ENCODE results near the gene UQCR10. TPM values are rescaled to one million over a fixed set of nuclear protein-coding genes. Genes with fewer than 3 reads are reported as not detected.

The UQCR10 gene
- total RNA-seq, 1 experiment from 2014 or later: 110 TPM

DNA sequence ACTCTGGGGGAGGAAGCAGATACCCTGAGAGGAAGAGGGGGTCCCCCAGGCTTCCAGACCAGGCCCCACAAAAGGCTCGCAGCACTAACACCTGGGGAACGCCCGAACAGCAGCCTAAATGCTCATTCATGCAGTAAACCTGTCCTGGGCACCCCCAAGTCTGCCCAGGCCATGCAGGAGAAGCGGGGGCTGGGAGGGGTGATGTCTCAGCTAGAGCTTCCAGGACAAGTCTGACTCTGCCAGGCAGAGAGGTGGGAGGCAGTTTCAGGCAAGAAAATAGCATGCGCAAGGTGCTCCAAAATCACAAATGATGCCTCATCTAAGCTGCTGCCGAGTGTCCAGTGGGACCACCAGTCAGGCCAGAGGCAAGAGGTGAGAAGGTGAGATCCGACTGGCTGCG, 32.8 kb upstream of the UQCR10 start:
- no peak for DNase-seq (ENCODE audit: low read depth)

GRCh38 chr22:29734838-29735237, 32.3 kb upstream of the UQCR10 start:
- in situ Hi-C loops (cut with HindIII; ENCODE audit: low pct_unique_long_range_greater_than_20kb, low sequenced_read_pairs): no loop called here
- no peak for DNase-seq (ENCODE audit: low read depth)

More for the DNA sequence above, 32.8 kb upstream of the UQCR10 start:
- in situ Hi-C loops (cut with HindIII; ENCODE audit: low pct_unique_long_range_greater_than_20kb, low sequenced_read_pairs): no loop called here

DNA sequence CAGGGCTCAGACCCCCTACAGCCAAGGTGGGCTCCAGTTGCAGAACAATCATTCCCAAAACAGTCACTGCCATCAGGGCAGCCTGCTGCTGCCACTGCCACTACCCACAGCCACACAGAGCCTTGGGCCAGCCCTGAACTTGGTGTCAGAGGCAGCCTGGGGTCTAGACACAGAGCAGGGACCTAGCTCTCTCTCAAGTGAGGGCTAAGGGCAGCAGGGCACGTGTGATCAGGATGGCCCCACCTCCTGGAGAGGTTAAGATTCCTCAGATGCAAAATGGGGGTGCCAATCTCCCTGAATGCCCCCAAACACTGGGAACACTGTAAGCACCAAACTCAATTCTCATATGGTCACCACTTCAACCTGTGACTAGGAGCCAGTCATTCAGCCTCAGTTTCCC, 31.8 kb upstream of the UQCR10 start:
- in situ Hi-C loops (cut with HindIII; ENCODE audit: low pct_unique_long_range_greater_than_20kb, low sequenced_read_pairs): no loop called here
- no peak for DNase-seq (ENCODE audit: low read depth)

DNA sequence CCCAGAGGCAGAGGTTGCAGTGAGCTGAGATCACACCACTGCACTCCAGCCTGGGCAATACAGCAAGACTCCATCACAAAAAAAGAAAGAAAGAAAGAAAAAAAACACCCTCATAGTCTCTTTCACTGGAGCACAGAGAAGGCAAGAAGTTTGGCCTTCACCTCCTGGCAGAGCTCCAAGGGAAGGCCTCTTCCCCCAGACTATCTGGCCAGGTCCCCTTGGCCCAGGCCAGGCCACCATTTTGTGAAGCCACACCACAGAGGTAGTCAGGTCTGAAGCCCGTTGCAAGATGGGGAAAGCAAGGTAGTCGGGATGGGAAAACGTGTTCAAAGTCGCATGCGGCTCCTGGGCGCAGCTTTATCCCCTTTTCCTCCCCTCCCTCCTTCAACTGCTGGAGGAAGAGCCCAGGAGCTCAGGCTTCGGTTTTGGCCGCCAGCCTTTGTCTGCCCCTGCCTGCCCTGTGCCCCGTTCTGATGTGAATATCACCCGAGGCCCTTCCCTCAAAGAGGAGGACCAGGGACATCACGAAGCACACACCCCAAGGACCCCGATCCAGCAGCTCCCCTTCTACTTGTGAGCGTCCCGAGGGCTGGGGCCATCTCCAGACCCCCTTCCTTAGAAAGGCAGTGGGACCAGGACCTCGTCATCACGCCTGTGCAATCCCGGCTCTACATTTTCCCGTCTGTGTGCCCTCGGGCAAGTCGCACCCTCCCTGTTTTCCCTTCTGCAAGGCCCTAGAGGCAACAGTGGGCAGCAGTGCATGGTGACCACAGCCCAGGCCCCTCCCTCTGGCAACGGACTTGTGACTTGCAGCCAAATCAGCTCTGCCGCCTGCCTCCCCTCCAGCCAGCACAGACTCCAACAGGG, 29.7 kb upstream of the UQCR10 start:
- in situ Hi-C loops (cut with HindIII; ENCODE audit: low pct_unique_long_range_greater_than_20kb, low sequenced_read_pairs): no loop called here
- DNase-seq (ENCODE audit: low read depth): no peak

DNA sequence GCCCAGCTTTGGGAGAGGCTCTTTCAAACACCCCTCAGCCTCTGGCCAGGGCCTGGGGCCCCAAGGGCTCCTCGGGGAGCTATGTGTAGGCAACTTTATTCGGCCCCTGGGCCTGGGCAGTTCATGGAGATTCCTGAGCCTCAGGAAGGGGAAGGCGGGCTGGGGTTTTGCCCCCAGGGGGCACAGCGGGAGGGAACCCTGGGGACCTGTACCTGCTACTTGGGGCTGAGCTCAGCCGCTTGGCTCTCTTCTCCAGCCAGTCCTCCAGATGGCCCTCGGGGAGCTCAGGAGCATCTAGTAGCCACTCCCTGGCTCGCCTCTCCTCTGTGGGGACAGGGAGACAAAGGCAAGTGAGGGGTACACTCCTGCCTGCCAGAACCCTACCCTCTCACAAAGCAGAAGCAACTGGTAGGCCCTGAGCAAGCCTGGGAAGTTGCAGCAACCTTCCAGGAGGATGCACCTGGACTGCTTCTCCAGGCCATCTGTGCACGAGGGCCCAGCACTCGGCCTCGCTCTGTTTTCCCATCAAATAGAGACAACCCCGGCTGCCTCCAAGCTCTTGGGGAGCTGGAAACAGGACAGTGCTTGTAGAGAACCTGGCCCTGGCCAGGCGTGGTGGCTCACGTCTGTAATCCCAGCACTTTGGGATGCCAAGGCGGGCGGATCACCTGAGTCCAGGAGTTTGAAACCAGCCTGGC, 28.9 kb upstream of the UQCR10 start:
- DNase-seq (ENCODE audit: low read depth): no peak
- in situ Hi-C loops (cut with HindIII; ENCODE audit: low pct_unique_long_range_greater_than_20kb, low sequenced_read_pairs): no loop called here

- no peak for DNase-seq (ENCODE audit: low read depth)
- in situ Hi-C loops (cut with HindIII; ENCODE audit: low pct_unique_long_range_greater_than_20kb, low sequenced_read_pairs): no loop called here
Observed at GRCh38 chr22:29739346-29739875, 27.8 kb upstream of the UQCR10 start.

- no peak for DNase-seq (ENCODE audit: low read depth)
- in situ Hi-C loops (cut with HindIII; ENCODE audit: low pct_unique_long_range_greater_than_20kb, low sequenced_read_pairs): no loop called here
Observed at GRCh38 chr22:29740216-29740615, 27.0 kb upstream of the UQCR10 start.

- no peak for DNase-seq (ENCODE audit: low read depth)
- in situ Hi-C loops (cut with HindIII; ENCODE audit: low pct_unique_long_range_greater_than_20kb, low sequenced_read_pairs): no loop called here
Observed at GRCh38 chr22:29741926-29742325, 25.2 kb upstream of the UQCR10 start.

DNA sequence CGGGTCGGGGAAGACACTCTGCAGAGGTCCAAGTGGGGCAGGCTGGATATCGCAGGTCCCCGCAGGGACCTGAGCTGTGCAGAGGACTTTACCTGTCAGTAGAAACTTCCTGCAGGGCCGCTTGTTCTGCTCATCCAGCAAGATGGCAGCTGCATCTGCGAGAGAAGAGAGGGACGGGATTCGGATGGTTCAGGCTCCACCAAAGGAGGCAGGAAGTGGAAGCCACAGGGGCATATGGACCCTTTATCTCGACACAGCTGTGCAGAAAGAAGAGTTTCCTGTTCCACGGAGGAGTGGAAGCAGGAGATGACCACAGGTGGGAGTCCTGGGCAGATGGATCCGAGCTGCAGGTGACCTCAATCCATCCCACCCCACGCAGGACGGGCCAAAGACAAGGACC, 24.8 kb upstream of the UQCR10 start:
- no peak for DNase-seq (ENCODE audit: low read depth)
- in situ Hi-C loops (cut with HindIII; ENCODE audit: low pct_unique_long_range_greater_than_20kb, low sequenced_read_pairs): no loop called here

- in situ Hi-C loops (cut with HindIII; ENCODE audit: low pct_unique_long_range_greater_than_20kb, low sequenced_read_pairs): no loop called here
- no peak for DNase-seq (ENCODE audit: low read depth)
Observed at GRCh38 chr22:29744902-29745301, 22.3 kb upstream of the UQCR10 start.

GRCh38 chr22:29747832-29748231, 19.3 kb upstream of the UQCR10 start:
- in situ Hi-C loops (cut with HindIII; ENCODE audit: low pct_unique_long_range_greater_than_20kb, low sequenced_read_pairs): no loop called here

DNA sequence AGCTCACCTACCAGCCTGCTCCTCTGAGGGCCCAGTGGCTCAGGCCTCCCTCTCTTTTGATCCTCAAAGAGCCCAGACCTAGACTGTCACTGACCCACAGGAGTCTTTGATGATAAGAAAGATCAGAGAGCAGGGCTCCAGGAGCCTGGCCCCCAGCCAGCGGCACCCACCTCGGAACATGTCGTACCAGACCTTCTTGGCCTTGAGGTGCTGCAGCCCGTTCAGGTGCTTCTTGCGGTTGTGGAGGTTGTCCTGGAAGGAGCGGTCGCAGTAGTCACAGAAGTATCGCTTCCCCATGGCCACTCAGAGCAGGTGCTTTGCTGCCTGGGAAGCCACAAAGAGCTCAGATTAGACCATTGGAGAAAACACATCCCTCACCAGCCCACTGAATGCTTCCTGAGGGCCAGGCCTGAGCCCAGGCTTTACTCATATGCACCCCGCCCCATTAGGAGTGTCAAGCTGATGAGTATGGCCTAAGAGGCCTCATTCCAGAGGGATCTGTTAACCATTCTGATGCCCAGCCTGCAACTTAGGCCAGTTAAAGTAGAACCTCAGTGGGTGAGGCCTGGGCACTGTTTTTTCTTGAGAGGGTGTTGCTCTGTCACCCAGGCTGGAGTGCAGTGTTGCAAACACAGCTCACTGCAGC, 18.8 kb upstream of the UQCR10 start:
- in situ Hi-C loops (cut with HindIII; ENCODE audit: low pct_unique_long_range_greater_than_20kb, low sequenced_read_pairs): no loop called here
- no peak for DNase-seq (ENCODE audit: low read depth)

More at GRCh38 chr22:29747832-29748231, 19.3 kb upstream of the UQCR10 start:
- DNase-seq (ENCODE audit: low read depth): no peak

DNA sequence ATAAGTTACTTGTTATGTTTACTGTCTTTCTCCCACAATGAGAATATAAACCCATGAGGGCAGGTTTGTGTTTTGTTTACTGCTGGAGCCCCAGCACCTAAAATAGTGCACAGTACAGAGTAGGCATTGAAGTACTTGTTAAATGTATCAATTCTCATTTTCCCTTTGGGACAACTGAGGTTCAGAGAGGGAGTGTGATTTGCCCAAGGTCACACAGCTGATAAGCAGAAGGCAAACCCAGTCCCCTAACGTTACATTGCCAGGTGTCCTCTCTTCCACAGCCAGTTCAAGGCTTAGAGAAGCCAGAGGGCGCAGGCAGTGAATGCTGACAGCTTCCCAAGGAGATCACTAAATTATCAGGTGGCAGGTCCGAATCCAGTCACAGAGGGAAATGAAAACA, 17.1 kb upstream of the UQCR10 start:
- in situ Hi-C loops (cut with HindIII; ENCODE audit: low pct_unique_long_range_greater_than_20kb, low sequenced_read_pairs): no loop called here
- DNase-seq (ENCODE audit: low read depth): no peak

DNA sequence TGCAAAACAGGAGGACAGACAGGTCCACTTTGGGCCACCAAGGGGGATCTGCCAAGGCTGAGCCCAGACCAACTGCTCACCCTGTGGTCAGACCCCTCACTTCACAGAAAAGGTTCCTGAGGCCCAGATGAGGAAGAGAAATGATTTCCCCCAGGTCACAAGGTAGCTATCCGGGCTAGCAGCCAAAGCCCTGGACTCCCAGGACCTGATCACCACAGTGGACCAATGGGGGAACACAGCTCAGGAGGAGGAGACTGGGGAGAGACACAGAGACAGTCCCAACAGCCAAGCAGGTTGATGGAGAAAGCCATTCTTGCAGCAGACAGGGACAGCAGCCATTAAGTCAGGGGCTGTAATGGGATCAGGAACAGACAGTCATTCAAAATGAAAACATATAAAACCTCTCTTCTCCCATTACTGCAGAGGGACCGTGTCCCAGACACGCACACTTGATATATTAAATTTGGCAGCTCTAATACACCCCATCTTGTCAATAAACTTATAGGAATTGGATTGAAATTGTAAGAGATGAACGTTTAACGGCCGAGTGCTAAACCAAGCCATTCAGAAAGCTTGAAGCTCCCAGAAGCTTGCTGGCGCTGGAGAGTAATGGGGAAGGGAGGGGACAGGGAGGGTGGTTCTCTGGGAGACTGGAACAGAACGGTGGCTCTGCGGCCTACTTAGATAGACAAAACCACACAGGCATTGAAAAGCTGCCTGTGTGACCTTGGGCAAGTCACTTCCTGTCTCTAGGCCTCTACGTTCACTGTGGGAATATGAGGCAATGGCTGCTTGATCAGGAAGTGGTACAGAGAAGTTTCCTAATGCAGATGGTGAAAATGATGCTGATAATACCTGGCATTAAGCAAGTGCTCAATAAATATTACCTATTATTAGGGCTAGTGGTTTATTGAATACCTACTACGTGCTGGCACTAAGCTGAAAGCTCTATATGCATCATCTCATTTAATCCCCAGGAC, 16.3 kb upstream of the UQCR10 start:
- in situ Hi-C loops (cut with HindIII; ENCODE audit: low pct_unique_long_range_greater_than_20kb, low sequenced_read_pairs): no loop called here

DNA sequence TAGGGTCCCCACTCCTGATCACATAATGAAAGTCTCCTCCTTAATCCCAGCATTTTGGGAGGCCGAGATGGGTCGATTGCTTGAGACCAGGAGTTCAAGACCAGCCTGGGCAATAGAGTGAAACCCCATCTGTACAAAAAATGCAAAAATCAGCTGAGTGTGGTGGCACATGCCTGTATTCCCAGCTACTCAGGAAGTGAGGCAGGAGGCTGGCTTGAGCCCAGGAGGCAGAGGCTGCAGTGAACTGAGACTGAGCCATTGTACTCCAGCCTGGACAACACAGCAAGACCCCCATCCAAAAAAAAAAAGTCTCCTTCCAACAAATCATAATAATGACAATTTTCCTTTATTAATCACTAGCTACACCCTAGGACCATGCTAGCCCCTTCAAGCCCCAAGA, 15.5 kb upstream of the UQCR10 start:
- in situ Hi-C loops (cut with HindIII; ENCODE audit: low pct_unique_long_range_greater_than_20kb, low sequenced_read_pairs): no loop called here
- DNase-seq (ENCODE audit: low read depth): no peak

More for the DNA sequence above, 16.3 kb upstream of the UQCR10 start:
- DNase-seq (ENCODE audit: low read depth): no peak

DNA sequence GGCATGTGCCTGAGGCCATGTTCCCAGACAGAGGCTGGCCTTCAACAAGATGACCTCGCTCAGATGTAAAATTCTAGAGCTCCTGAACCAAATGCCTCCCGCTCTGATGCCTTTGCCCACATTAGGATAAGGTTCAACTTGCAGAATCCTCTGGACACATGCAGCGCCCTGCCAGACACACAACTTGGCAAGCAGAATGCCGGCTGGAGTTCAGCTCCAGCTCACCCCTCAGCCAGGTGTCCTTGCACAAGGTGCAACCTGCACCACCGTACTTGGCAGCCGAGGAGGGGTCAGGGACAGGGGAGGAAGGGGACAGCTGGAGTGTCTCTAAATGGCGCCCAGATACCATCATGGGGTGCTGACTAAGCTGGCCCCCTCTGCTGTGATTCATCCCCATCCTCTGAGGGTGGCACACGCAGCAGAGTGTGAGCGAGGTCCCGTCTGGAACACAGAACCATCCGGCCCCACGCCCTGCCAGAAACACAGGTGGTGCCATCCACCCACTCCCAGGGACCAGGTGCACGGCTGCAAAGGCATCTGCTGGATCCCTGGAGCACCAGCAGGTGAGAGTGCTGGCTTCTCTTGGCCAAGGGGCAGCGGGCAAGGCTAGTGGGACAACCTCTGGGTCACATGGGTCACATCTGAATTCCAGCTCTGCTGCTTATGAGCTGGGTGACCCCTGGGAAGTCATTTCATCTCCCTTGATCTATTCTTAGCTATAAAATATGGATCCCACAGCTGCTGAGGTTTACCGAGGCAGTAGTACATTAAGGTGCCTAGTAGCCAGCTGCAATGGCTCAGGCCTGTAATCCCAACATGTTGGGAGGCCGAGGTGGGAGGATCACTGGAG, 13.1 kb upstream of the UQCR10 start:
- in situ Hi-C loops (cut with HindIII; ENCODE audit: low pct_unique_long_range_greater_than_20kb, low sequenced_read_pairs): no loop called here
- DNase-seq (ENCODE audit: low read depth): no peak
